SW 1271 (cell line): ENCODE measurements around the gene CEND1.

Experiments
- DNase-seq, 2 experiments: peaks; one replicate each; lab custom pipeline; 2025; lab: John Stamatoyannopoulos, UW

CEND1 gene

DNA sequence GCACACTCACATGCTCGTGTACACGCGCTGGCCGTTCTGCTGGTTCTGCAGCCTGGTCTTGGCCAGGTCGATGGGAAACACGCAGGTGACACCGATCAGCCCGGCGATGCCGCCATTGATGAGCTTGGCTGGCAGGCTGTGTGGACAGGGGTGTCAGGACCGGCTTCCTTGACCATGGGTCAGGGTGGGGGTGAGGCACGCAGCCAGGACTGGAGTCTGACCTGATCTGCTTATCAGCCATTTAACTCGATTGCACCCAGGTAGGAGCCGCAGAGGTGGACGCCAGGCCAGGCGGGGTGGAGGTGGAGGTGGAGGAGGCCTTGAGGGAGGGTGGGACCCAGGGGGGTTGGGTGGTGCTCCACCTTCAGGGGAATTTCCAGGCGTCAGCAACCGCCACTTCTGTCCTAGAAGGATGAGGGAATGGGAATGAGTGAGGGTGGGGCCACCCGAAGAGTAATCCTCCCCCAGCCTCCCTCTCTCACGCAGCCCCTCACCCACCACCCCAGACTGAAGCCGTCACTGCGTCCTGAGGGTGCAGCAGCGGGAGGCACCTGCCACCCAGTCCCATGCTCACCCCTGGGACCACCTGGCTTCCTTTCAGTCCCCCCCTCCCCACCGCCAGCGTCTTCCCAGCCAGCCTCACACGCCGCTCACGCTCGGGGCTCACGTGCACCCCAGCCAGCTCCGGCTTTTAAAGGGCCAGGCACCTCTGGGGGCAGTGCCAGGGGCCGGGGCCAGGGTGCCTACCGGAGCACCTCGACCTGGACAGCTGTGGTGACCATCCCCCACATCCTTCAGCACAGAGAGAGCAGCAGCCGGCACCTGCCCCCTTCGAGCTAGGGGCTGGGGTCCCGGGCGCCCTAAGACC lies 5.1 kb upstream of the CEND1 start:
- no peak for DNase-seq

DNA sequence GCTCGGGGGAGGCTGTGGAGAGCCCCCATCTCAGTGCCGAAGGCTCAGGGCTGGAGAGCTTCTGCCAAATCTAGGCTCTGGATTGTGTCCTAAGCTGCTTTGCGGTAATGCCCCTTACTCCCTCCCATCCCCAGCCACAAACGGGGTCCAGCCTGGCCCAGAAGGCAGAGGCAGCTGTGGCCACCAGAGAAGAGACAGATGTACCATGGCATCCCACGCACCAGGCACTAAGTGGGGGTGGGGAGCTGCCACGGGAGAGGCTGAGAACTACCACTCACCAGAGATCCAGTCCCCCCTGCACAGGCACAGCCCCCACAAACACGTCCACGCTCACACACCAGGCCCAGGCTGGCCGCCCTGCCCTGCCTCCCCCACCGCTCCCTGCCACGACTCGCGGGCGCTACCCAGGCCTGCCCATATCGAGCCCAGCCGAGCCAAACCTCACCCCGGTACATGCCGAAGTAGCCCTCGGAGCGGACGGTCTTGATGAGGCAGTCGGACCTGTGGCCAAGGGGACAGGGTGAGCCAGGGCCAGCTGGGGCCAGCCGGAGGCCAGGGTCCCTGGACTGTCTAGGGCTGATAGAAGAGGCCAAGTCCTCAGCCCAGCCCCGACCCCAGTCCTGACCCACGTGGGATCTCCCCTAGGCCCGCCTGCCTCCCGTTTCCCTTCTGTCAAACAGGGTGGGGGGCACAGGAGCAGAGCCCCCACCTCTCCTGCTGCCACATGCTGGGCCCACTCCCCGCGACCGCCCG lies 4.3 kb upstream of the CEND1 start:
- no peak for DNase-seq

DNA sequence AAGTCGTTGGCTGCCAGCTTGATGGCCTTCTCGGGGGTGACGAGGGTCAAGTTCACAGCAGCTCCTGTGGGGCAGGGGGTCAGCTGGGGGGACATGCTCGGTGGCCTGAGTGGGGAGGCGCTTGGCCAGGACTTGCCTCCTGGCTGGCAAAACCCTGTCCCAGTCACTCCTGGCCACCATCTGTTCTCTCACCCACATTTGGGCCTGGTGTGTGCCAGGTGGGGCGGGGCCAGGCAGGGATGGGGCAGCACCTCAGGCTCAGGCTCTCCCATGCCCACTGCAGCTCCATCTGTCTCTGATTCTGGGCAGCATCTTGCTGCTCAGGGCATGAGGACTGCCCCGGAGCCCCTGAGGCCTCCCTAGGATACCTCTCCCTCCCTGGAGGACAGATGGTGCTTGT lies 3.7 kb upstream of the CEND1 start:
- DNase-seq, result no peak

DNA sequence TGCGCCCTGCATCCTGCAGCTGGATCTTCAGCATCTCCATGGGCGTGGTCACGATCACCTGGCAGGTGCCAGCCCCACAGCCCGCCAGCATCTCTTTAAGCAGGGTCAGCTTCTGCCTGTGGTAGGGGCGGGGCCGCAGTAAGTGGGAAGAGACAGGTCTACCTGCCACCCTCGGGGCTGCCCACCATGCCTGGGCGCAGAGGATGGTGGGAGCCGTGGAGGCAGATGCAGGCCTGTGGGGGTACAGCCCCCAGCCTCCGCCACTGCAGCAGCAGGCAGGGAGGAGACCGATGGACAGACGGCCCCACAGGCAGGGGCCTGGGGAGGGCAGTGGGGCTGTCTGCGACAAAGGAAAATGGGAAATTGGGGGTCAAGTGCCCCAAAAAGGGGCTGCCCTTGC lies 3.0 kb upstream of the CEND1 start:
- DNase-seq, result no peak

DNA sequence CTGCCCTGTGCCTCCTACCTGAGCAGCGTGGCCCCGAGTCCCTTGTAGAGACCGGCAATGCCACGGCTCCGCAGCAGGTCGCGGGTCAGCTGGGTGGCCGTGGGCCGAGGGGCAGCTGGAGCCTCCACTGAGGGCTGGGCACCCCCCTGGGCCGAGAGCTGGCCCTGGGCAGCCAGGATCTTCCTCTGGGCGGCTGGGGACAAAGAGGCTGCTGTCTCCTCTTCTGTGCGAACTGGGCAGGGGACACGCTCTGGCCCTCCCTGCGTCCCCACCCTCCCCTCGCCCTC lies 2.6 kb upstream of the CEND1 start:
- DNase-seq, result no peak

DNA sequence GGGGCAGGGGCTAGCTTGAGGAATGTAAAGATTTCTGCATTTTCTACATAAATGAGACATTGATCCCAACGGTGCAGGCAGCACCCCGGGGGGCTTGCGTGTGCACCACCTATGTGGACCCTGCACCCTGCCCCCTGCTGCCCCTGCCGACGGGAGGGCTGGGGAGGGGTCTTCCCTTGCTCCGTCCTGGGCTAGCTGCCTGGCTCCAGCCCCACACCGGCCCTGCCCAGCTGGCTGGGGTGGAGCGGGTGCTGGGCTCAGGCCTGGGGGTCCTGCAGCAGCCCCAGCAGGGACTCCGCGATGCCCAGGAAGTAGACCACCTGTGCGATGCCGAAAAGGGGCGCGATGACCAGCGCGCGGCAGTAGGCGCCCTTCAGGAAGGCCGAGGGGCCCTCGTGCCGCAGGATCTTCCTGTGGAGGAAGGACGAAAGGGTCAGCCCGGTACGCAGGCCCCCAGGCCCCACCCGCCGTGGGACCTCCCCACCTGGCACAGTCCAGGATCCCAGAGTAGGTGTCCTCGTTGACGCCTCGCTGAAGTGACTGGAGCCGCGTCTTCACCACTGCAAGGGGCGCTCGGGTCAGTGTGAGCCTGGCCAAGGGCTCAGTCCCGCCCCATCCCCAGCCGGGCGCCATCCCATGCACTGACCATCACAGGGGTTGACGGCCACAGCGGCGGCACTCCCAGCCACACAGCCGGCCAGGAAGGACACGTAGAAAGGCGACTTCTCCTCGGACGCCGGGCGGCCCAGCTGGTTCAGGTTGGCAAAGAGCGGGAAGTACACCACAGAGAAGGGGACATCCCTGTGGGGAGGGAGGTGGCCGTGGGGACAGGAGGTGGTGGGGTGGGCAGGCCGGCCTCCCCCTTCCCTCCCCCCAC lies 2.0 kb upstream of the CEND1 start:
- DNase-seq, result no peak

DNA sequence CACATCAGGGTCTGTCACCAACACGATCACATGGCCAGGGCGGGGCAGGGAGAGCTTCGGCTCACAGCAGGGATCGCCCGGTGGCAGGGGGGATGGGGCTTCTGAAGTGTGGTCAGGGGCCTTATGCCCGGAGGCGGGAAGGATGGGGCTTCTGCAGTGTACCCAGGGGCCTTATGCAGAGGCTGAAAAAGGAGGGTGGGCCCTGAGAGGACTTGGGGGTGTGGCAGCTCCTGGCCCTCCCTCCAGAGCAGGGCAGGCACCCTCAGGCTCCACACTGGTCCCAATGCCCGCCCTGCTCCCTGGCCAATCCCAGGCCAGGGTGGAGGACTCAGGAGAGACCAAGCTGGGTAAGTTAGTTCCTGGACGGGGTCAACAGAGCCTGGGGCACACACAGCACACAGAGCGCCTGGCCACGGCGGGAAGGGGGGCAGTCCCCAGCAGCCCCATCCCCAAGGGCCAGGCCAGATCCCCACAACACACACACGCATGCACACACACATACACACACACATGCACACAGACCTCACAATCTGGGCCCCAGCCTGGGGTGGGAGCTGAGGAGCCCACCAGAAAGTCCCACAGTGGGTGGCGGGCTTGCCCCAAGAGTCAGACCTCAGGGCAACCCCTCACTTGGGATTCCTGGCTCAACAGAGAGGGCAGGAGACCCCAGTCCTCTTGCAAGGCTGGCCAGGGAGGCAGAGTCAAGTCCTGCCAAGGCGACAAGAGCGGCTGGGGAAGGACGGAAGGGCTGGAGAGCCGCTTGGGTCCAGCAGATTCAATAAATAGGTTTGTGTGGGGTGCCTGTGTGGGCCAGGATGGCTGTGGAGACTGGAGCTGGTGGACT lies 1.1 kb upstream of the CEND1 start:
- peak; percentile 42 to 70 for DNase-seq

DNA sequence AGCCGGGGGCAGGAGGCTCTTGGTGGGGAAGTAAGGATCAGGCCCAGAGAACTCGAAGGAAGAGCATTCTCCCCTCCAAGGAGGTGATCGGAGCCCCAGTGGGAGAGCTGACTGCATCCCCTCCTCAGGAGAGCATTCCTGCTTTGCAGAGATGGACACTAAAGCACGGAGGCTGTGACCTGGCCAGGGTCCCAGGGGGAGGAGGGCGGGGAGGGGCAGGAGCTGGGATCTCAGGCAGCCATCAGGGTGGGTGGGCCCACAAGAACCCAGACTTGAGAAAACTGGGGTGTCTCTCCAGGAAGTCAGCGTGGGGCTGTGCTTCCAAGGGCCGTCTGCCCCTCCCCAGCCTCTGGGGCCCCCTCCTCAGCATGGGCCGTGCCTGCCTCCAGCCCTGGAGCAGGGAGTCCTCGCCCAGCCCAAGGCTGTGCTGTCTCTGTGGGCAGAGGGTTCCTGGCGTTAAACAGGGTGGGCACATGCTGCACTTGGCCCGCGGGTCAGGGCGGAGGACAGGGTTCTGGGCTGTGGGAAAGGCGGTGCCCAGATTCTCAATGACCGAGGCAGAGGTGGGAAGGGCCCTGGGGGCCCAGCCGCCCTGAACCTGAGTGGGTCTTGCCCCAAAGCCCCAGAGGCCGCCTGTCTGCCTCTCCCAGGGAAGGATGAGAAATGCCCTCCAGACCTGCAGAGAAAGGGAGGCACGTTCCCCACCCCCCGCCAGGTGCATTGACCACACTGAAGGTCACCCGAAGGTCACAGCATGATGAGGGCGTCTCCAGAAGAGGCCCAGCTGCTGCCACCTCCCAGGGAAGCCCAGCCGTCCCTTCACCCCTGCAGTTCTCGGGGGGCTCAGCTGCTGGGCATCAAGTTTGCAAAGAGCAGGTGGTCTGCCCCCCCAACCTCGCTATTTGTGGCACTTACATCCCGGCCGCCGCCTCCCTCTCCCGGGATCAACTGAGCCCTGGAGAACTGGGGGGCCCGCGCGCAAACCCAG lies 643 bp downstream of the CEND1 start:
- DNase-seq, result no peak

DNA sequence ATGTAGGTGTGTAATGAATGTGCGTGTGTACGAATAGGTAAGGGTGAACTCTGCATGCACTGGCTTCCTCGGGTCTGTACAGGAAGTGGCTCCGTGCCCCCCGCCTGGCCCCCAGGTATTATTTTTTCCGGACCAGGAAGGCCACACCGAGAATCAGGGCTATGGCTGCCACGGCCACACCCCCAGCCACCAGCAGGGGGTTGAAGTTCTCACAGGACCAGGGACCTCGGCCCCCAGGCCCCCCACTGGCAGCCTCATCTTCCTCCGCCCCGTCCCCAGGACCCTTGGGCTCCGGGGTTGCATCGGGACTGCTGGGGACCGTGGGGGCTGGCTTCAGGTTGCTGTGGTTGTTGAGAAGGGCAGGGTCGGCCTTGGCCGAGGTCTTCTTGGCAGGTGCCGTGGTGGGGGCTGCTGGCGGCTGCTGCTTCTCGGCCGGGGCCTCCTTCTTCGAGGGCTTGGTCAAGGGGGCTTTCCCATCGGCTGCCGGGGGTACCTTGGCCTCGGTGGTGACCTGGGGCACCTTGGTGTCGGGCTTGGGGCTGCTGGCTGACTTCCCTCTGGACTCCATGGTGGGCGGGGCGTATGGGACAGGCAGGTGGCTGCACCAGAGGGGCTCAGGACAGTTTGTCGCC lies 1.8 kb downstream of the CEND1 start:
- DNase-seq, result no peak

DNA sequence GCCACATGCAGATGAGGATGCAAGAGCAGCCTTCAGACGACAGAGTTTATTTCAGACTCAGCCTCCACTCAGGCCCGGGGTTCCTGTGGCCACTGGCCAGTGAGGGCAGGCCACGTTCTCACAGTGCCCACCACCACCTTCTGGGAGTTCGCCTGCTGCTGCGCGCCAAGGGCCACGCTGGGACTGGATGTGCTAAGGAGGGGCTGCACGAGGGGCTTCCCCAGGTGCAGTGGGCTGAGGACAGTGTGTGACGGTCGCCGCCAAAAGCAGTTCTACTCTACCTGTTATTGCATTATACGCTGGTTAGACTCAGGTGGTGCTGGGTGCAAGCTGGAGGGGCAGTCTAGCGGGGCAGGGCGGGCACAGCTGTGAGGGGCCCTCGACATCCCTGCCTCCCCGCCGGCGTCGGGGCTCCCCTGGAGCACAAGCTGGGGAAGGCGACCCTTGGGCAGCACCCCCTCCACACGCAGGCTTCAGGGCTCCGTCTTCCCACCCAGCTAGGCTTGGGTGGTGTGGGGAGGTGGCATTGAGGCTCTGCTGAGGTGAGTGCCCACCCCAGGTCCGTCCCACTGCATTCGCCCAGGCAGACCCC lies 2.7 kb downstream of the CEND1 start:
- DNase-seq, result no peak

DNA sequence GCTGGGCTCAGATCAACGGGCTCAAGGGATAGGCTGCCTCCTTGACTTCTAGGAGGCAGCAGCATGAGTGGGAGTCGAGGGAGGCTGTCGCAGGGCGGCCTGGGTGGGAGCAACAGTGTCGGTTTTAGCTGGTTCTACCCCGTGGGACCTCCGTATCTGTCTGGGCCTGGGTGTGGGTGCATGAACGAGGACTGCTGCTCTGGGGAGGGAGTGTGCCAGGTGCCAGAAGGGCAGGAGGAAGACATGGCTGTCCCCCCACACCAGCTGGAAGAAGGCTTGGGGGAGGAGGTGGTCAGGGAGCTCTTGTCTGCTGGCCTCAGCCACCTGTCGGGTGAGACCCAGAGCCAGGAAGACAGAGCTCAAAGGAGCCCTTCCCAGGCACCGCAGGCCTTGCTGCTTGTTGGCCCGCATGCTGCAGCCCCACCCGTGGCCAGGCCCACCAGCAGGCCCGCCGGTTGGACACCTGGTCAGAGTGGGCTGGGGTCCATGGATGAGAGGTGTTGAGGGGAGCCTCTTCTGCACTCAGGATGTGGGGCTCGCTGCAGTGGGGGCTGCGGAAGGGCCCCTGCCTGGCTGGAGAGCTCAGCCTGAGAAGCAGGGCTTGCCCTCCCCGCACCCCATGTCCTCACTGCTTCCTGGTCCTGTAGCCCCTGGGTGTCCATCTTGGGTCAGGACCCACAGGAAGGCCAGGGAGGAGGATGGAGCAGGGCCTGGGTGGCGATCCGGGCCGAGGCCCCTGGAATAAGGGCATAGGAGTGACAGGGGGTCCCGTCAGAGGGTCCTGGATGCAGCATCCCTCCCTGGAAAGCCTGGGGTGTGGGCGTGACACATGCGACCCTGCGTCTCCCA lies 3.4 kb downstream of the CEND1 start:
- DNase-seq, result no peak

DNA sequence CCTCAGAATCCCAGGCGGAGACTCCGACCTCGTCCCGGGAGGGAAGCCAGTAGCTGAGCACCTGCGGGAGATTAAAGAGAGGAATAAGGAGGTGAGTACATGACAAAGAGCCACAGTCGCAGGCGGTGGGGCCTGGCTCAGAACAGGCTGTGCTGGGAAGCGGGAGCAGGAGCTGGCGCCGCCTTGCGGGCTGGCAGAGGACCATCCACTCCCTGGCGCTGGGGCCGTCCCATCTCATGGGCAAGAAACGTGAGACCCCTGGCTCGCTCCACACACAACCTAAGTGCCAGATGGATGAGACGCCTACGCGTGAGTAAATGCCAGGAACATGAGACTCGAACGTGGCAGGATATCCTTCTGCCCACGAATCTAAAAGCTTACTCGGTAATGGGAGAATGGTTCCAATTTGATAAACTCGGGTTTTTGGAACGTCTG lies 6.3 kb downstream of the CEND1 start:
- no peak for DNase-seq

DNA sequence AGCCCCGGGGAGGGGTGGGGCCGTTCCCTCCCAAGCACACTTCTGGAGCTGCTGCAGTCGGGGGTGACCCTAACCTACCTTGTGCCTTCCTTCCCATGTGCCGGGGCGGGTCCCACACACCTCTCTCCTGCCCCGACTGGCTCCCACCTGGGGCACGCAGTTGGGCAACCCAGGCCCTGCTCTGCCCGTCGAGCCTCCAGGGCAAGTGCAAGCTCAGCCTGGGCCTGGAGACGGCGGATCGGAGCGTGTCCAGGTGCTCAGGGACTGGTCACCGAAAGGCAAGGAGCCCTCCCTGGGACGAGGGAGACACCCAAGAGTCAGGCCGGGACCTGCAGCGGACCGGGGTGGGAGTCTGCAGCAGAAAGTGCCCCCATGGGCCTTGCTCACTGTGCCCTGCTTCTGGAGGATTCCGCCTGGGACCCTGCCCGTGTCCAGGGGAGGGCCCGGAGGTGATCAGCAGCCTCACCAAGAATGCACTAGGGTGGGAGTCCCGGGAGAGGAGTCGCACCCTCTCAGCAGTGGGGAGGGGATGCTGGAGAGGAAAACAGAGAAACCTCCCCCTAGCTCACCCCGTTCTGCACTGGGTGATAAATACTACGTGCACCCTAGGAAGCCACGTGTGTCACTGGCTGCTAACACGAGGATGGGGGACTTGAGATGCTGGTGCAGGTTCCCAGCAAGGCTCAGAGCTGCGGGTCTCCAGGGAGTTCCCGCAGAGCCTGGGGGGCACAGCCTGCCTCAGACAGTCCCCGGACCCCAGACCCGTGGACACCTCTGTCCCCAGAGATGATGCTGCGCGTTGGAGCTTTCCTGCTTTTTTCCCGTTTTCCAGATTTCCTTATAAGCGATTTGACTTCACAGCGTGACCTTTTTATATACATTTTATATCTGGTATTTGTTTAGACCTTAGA lies 7.4 kb downstream of the CEND1 start:
- DNase-seq, result no peak

DNA sequence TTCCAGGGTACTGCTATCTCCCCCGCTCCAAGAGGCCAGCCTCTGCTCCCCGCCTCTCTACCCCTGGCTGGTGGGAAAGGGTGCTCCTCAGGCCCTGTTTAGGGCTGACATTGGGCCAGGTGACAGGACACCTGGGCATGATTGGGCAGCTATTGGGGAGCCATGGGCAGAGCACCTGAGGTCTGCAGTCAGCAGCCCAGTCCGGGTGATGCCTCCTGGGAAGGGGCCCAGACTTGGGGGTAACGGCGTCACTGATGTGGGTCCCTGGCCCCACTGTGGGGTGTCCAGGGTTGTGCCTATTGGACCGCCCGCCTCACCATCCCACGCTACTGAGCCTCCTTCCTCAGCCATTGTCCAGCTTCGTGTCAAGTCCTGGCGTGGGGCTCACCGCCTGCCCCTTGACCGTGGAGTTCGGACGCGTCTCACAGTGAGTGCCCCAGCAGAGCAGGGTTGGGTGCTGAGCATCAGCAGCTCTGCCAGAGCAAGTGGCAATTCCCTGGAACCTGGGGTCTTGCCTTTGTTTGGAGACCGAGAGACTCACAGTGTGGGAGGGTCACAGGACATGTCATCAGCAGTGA lies 9.8 kb downstream of the CEND1 start:
- DNase-seq, result no peak

DNA sequence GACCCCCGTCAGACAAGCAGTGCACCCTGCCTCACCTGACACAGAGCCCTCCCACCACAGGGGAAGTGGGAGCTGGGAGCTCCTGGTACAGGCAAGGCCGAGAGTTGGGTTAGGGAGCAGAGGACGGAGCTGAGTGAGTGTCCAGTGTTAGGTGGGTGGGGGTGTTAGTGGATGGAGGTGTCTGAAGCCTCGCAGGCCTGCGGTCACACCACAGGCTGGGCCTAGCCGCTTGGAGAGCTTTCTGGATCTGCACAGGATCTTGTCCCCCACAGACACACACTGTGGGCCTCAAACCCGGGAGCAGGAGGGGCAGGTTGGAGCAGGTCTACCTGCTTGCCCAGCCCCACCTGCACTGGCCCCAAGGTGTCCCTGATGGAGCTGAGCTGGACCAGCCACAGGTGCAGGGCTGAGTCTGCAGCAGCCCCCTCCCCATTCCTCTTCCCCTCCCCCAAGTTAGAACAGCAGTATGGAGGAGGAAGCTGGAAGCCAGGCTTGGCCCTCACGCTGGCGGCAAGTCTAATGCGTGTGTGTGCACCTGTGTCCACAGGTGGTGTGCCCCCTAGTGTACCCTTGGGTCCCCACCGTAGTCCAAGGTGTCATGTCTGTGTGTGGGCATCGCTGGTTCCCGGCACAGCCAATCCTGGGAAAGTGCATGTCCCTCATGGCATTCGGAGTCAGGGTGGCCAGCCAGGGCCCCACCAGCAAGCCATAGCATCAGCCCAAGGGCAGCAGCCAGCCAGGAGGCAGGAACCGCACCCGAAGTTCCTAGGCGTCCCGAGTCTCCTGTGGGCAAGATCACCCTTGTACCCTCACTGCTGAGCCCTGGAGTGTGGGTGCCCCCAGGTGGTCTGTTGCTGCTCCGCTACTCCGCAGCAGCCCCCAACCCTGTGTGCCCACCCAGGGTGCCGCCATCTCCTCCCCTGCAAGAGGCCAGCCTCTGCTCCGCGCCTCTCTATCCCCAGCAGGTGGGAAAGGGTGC lies 10.6 kb downstream of the CEND1 start:
- no peak for DNase-seq
